H1 (cell line): Measurements from ENCODE around the gene NUDT3. TPM values are rescaled to one million over a fixed set of nuclear protein-coding genes. Genes with fewer than 3 reads are reported as not detected.

Experiments used
- CHD7 ChIP-seq: fragments of 300-600 bp; sonication (generic); IDR thresholded peaks from 2 replicates; pipeline ENCODE4 v1.7.1; 2012; ENCODE audit warnings: low read length, moderate library complexity, mild to moderate bottlenecking, inconsistent platforms; ENCODE audit not compliant: insufficient replicate concordance
- CTBP2 ChIP-seq: IDR thresholded peaks from 2 replicates; pipeline ENCODE4 v1.7.0; 2011; ENCODE audit warnings: borderline replicate concordance, mild to moderate bottlenecking, moderate library complexity, mixed read lengths, low read length; ENCODE audit not compliant: insufficient read depth, insufficient read length
- EZH2 ChIP-seq: fragments of 200-600 bp; sonication (generic); IDR thresholded peaks from 2 replicates; pipeline ENCODE4 v1.7.1; 2012; ENCODE audit warnings: low read depth, mild to moderate bottlenecking, moderate library complexity, low read length, inconsistent platforms; ENCODE audit not compliant: severe bottlenecking
- polyA plus RNA-seq, 7 experiments: library from polyadenylated mRNA; depleted of rRNA in 3 of 7; stranded (reverse) in 5 of 7; unstranded in 2 of 7; fragments of >200 nt in 5 of 7; fragments of 200-250 nt in 2 of 7; gene quantifications; 1 replicate in 5 of 7; 2 replicates in 1 of 7; 4 replicates in 1 of 7; pipeline versions ENCODE4 v1.2.1 to v1.2.3, GENCODE V29; 2011 to 2013; ENCODE audit warnings: missing spikeins in 2 of 7, mixed read lengths in 2 of 7
- total RNA-seq: library from RNA; stranded (reverse); fragmentation: NEBNext Ultra II Directional; extraction: Animal tissue kit (Norgen Biotek cat#: 25700); gene quantifications from 2 replicates; pipeline ENCODE4 v1.2.1, GENCODE V29; 2021

Gene NUDT3
- total and polyA plus RNA-seq, 2 of the 8 experiments (the other 6 are each of a cell fraction or from before 2014, with no cell fraction given), result 14.1 to 36.9 TPM

- no peak for TF ChIP-seq CHD7
- no peak for TF ChIP-seq EZH2
- no peak for TF ChIP-seq CTBP2
These were observed 162.6 kb downstream of the NUDT3 start (continued) for GRCh38 chr6:34229877-34230276.
